HL-60 (cell line): Measurements from ENCODE around the gene ABL1.

Source experiments
- DNase-seq, 2 experiments: peaks; one replicate each; pipeline ENCODE4 v3.0.0-alpha.2; 2010 to 2020; ENCODE audit warnings: low read depth in 1 of 2, low spot score in 1 of 2
- H3K27ac ChIP-seq: fragments of 250-450 bp; sonication (Bioruptor Pico); replicated peaks from 2 replicates; pipeline ENCODE4 v1.5.1; 2020; ENCODE audit warnings: mild to moderate bottlenecking, moderate library complexity
- H3K27me3 ChIP-seq: fragments of 250-450 bp; sonication (Bioruptor Pico); 2 replicates; pipeline ENCODE4 v1.5.1; 2021; ENCODE audit warnings: mild to moderate bottlenecking, moderate library complexity; ENCODE audit not compliant: insufficient read depth, poor library complexity, severe bottlenecking
- H3K4me3 ChIP-seq: replicated peaks from 2 replicates; pipeline ENCODE4 v1.5.1; 2011; ENCODE audit warnings: mild to moderate bottlenecking, control low read depth, low read length; ENCODE audit not compliant: insufficient read depth
- CTCF ChIP-seq: IDR thresholded peaks from one replicate; pipeline ENCODE4 v1.5.1; 2011; ENCODE audit warnings: low read length, control low read depth, inconsistent platforms; ENCODE audit not compliant: insufficient read depth
- GABPA ChIP-seq: IDR thresholded peaks from 2 replicates; pipeline ENCODE4 v1.6.1; 2012; ENCODE audit warnings: low read depth
- POLR2AphosphoS5 ChIP-seq: IDR thresholded peaks from 2 replicates; pipeline ENCODE4 v1.6.1; 2012; ENCODE audit warnings: low read depth
- REST ChIP-seq: IDR thresholded peaks from 2 replicates; pipeline ENCODE4 v1.6.1; 2012; ENCODE audit warnings: low read depth; ENCODE audit not compliant: insufficient replicate concordance
- SPI1 ChIP-seq: IDR thresholded peaks from 2 replicates; pipeline ENCODE4 v1.6.1; 2012; ENCODE audit warnings: low read depth, mild to moderate bottlenecking, borderline replicate concordance

The ABL1 gene

GRCh38 chr9:130929571-130930038 lies 94.6 kb downstream of the ABL1 start:
- no peak for DNase-seq
- TF ChIP-seq GABPA (no peak), REST (no peak), CTCF (no peak), POLR2AphosphoS5 (no peak), SPI1 (no peak)
- Histone ChIP-seq H3K27me3 (peaks cover 23% of the 10 kb centered on the region), H3K4me3 (no peak overlapping the region), H3K27ac (no peak overlapping the region)

- Histone ChIP-seq H3K27ac (no peak overlapping the region), H3K4me3 (no peak overlapping the region), H3K27me3 (peaks cover 21% of the 10 kb centered on the region)
- DNase-seq: no peak
- TF ChIP-seq GABPA: no peak
- no peak for TF ChIP-seq SPI1
- TF ChIP-seq POLR2AphosphoS5: no peak
- no peak for TF ChIP-seq REST
- no peak for TF ChIP-seq CTCF
Measured at GRCh38 chr9:130930132-130930803, 95.2 kb downstream of the ABL1 start.

- Histone ChIP-seq H3K4me3 (no peak overlapping the region), H3K27me3 (peaks cover 15% of the 10 kb centered on the region), H3K27ac (no peak overlapping the region)
- TF ChIP-seq SPI1: no peak
- TF ChIP-seq POLR2AphosphoS5: no peak
- TF ChIP-seq REST: no peak
- TF ChIP-seq CTCF: no peak
- TF ChIP-seq GABPA: no peak
- DNase-seq: no peak
Measured at GRCh38 chr9:130930804-130931349, 95.8 kb downstream of the ABL1 start.
